HCT116 (cell line): ENCODE measurements around the gene KLHDC10. TPM values are rescaled to one million over a fixed set of nuclear protein-coding genes. Genes with fewer than 3 reads are reported as not detected.

Source experiments
- ATAC-seq: fragments of 200-7000 bp; cut with Tn5 transposase; 2 replicates; pipeline ENCODE4 v1.9.1; 2020; ENCODE audit warnings: mild to moderate bottlenecking, moderate library complexity
- BruUV-seq: library from RNA; stranded (reverse); fragments of 400-500 nt; replicated peaks from 2 replicates; lab custom pipeline; 2021; lab: Mats Ljungman, UMichigan
- CTCF ChIA-PET: fragments of 300-600 bp; sonication (Branson Sonifier 250); formaldehyde crosslinking; loops from one replicate; lab custom pipeline; 2021; ENCODE audit warnings: antibody characterized with exemption; lab: Charles Lee
- POLR2A ChIA-PET: fragments of 300-600, 350-600 bp; sonication (Branson Sonifier 250); formaldehyde crosslinking; loops from one replicate; lab custom pipeline; 2021; ENCODE audit warnings: antibody characterized with exemption; lab: Charles Lee
- RAD21 ChIA-PET, 2 experiments: fragments of 300-600 bp; sonication (Branson Sonifier 250); formaldehyde crosslinking; loops; one replicate each; lab custom pipeline; 2023; ENCODE audit warnings: low total read pairs in 2 of 2; ENCODE audit not compliant: uncharacterized antibody in 2 of 2, unreplicated experiment in 2 of 2, low non-redundant PET in 1 of 2; lab: Charles Lee
- DNase-seq: peaks from one replicate; pipeline ENCODE4 v3.0.0-alpha.2; 2010; ENCODE audit warnings: low read depth, low spot score
- H2AFZ ChIP-seq: fragments of 200-600 bp; shearing (Covaris generic), sonication (generic); 2 replicates; pipeline ENCODE4 v1.6.1; 2017; ENCODE audit warnings: low read depth, mixed run types, mixed read lengths, antibody characterized with exemption, low read length; ENCODE audit not compliant: poor library complexity, severe bottlenecking
- H3K27ac ChIP-seq: 2 replicates; pipeline ENCODE4 v1.5.1; 2012; ENCODE audit warnings: low read depth, low read length
- H3K27me3 ChIP-seq: fragments of 200-600 bp; sonication (generic); 2 replicates; pipeline ENCODE4 v1.6.1; 2016; ENCODE audit warnings: mixed run types, low read length, mixed read lengths; ENCODE audit not compliant: insufficient read depth
- H3K36me3 ChIP-seq, 2 experiments: fragments of 200-500 bp in 1 of 2; fragments of 200-600 bp in 1 of 2; sonication (Bioruptor generic) in 1 of 2; sonication (generic) in 1 of 2; 2 replicates each; pipeline versions ENCODE4 v1.5.1 to v1.6.1; 2014 to 2016; ENCODE audit warnings: low read length in 2 of 2, inconsistent platforms in 1 of 2, mixed read lengths in 1 of 2, mixed run types in 1 of 2; ENCODE audit not compliant: insufficient read depth in 2 of 2, control insufficient read depth in 1 of 2
- H3K4me1 ChIP-seq, 2 experiments: fragments of 200-600 bp in 1 of 2; sonication (generic) in 1 of 2; 2 replicates each; pipeline versions ENCODE4 v1.5.1 to v1.6.1; 2012 to 2017; ENCODE audit warnings: low read length in 2 of 2, inconsistent platforms in 1 of 2, mild to moderate bottlenecking in 1 of 2, mixed read lengths in 1 of 2, mixed run types in 1 of 2, moderate library complexity in 1 of 2; ENCODE audit not compliant: insufficient read depth in 2 of 2, control insufficient read depth in 1 of 2
- H3K4me2 ChIP-seq: fragments of 200-600 bp; sonication (generic); 2 replicates; pipeline ENCODE4 v1.6.1; 2017; ENCODE audit warnings: mixed run types, low read length, mixed read lengths
- H3K4me3 ChIP-seq, 2 experiments: fragments of 200-600 bp in 1 of 2; sonication (generic) in 1 of 2; replicated peaks in 1 of 2; 2 replicates each; pipeline ENCODE4 v1.5.1; 2011 to 2016; ENCODE audit warnings: low read length in 2 of 2, control low read depth in 1 of 2, low read depth in 1 of 2, mild to moderate bottlenecking in 1 of 2, mixed read lengths in 1 of 2, mixed run types in 1 of 2
- H3K79me2 ChIP-seq: fragments of 200-600 bp; sonication (generic); 2 replicates; pipeline ENCODE4 v1.6.1; 2017; ENCODE audit warnings: mild to moderate bottlenecking, mixed run types, low read length, moderate library complexity, mixed read lengths; ENCODE audit not compliant: insufficient read depth
- H3K9ac ChIP-seq: fragments of 200-600 bp; sonication (generic); 2 replicates; pipeline ENCODE4 v1.6.1; 2016; ENCODE audit warnings: low read length, mixed read lengths
- H3K9me2 ChIP-seq: fragments of 200-600 bp; sonication (generic), shearing (Covaris generic); 2 replicates; pipeline ENCODE4 v1.6.1; 2017; ENCODE audit warnings: mixed run types, mild to moderate bottlenecking, moderate library complexity; ENCODE audit not compliant: insufficient read depth
- H3K9me3 ChIP-seq, 2 experiments: fragments of 200-500 bp in 1 of 2; fragments of 200-600 bp in 1 of 2; sonication (Bioruptor generic) in 1 of 2; sonication (generic) in 1 of 2; 2 replicates each; pipeline ENCODE4 v1.6.1; 2014 to 2017; ENCODE audit warnings: low read length in 2 of 2, mixed read lengths in 2 of 2, inconsistent platforms in 1 of 2, low read depth in 1 of 2, mild to moderate bottlenecking in 1 of 2, mixed run types in 1 of 2, moderate library complexity in 1 of 2; ENCODE audit not compliant: control insufficient read depth in 1 of 2, insufficient read depth in 1 of 2
- H4K20me1 ChIP-seq: fragments of 200-600 bp; sonication (generic), shearing (Covaris generic); 2 replicates; pipeline ENCODE4 v1.6.1; 2017; ENCODE audit warnings: mixed run types, mild to moderate bottlenecking, moderate library complexity; ENCODE audit not compliant: insufficient read depth
- ATF3 ChIP-seq: IDR thresholded peaks from 2 replicates; pipeline ENCODE4 v1.6.1; 2012
- CBX3 ChIP-seq: IDR thresholded peaks from 2 replicates; pipeline ENCODE4 v1.6.1; 2012; ENCODE audit warnings: low read depth
- CEBPB ChIP-seq: IDR thresholded peaks from 2 replicates; pipeline ENCODE4 v1.6.1; 2012; ENCODE audit warnings: low read depth
- CTCF ChIP-seq, 3 experiments: fragments of 200-600 bp in 1 of 3; sonication (generic) in 1 of 3; IDR thresholded peaks in 2 of 3; conservative IDR thresholded peaks in 1 of 3; 2 replicates each; pipeline ENCODE4 v1.5.1; 2012 to 2017; ENCODE audit warnings: low read depth in 2 of 3, low read length in 2 of 3, antibody characterized with exemption in 1 of 3, borderline replicate concordance in 1 of 3, control low read depth in 1 of 3, mild to moderate bottlenecking in 1 of 3, mixed read lengths in 1 of 3, mixed run types in 1 of 3, moderate library complexity in 1 of 3; ENCODE audit not compliant: insufficient read depth in 1 of 3
- EGR1 ChIP-seq: IDR thresholded peaks from 2 replicates; pipeline ENCODE4 v1.6.1; 2012; ENCODE audit warnings: low read depth
- ELF1 ChIP-seq: IDR thresholded peaks from 2 replicates; pipeline ENCODE4 v1.6.1; 2012; ENCODE audit warnings: low read depth, borderline replicate concordance
- EZH2 ChIP-seq: fragments of 200-600 bp; sonication (generic); IDR thresholded peaks from 2 replicates; pipeline ENCODE4 v1.6.1; 2017; ENCODE audit warnings: antibody characterized with exemption, mixed run types
- EZH2phosphoT487 ChIP-seq: fragments of 200-600 bp; IDR thresholded peaks from 2 replicates; pipeline ENCODE4 v1.6.1; 2018; ENCODE audit warnings: antibody characterized with exemption, borderline replicate concordance
- JUND ChIP-seq: IDR thresholded peaks from 2 replicates; pipeline ENCODE4 v1.6.1; 2012
- POLR2AphosphoS5 ChIP-seq: IDR thresholded peaks from 2 replicates; pipeline ENCODE4 v1.6.1; 2011; ENCODE audit warnings: mild to moderate bottlenecking, low read depth, low read length, moderate library complexity
- SP1 ChIP-seq: IDR thresholded peaks from 2 replicates; pipeline ENCODE4 v1.6.1; 2012; ENCODE audit warnings: low read depth
- YY1 ChIP-seq: IDR thresholded peaks from 2 replicates; pipeline ENCODE4 v1.6.1; 2011; ENCODE audit warnings: low read length, low read depth, moderate library complexity, mild to moderate bottlenecking; ENCODE audit not compliant: insufficient replicate concordance; ENCODE audit errors: extremely low read depth
- ZFX ChIP-seq: fragments of 450-650 bp; IDR thresholded peaks from 2 replicates; pipeline ENCODE4 v1.6.1; 2017
- ZNF274 ChIP-seq: fragments of 200-500 bp; sonication (Bioruptor generic); IDR thresholded peaks from 2 replicates; pipeline ENCODE4 v1.6.1; 2014; ENCODE audit warnings: mild to moderate bottlenecking, low read depth, low read length, inconsistent platforms
- intact Hi-C: fragments of 100-400 bp; cut with micrococcal nuclease; formaldehyde crosslinking; loops from 2 replicates; pipeline ENCODE4 v1.10.0; 2022
- total RNA-seq: library from RNA; stranded (reverse); gene quantifications from one replicate; pipeline ENCODE4 v1.2.1, GENCODE V29; 2021; ENCODE audit not compliant: unreplicated experiment
- TF ChIP-seq, protein P1 (sequence below): IDR thresholded peaks from 2 replicates; pipeline ENCODE4 v1.6.1; 2012; ENCODE audit warnings: low read depth
- TF ChIP-seq, protein P2 (sequence below): IDR thresholded peaks from 2 replicates; pipeline ENCODE4 v1.6.1; 2011; ENCODE audit warnings: mild to moderate bottlenecking, low read length, moderate library complexity; ENCODE audit not compliant: insufficient replicate concordance; ENCODE audit errors: extremely low read depth

KLHDC10 gene
- total RNA-seq, 1 experiment from 2014 or later = 25.8 TPM

GRCh38 chr7:130032698-130033097, 37.6 kb upstream of the KLHDC10 start:
- POLR2A ChIA-PET = no interaction called here
- intact Hi-C loops = no loop called here

More at GRCh38 chr7:130032698-130033097, 37.6 kb upstream of the KLHDC10 start:
- H3K27ac ChIP-seq = no peak overlapping the region
- H3K9ac ChIP-seq = no peak overlapping the region
- no peak overlapping the region for H2AFZ ChIP-seq
- no peaks in the 10 kb centered on the region for H3K4me1 ChIP-seq
- H3K9me2 ChIP-seq = no peaks in the 10 kb centered on the region
- DNase-seq (no peak), ATAC-seq (no peak)
- H3K9me3 ChIP-seq = no peaks in the 10 kb centered on the region
- peaks cover 8 to 11% of the 10 kb centered on the region in 2 experiments; a peak in 3 of 4 replicates for H3K36me3 ChIP-seq
- no peaks in the 10 kb centered on the region for H3K79me2 ChIP-seq
- ChIA-PET CTCF (no interaction called here), RAD21 (no interaction called here)
- no TSS peak for BruUV-seq
- TF ChIP-seq, protein P1, sequence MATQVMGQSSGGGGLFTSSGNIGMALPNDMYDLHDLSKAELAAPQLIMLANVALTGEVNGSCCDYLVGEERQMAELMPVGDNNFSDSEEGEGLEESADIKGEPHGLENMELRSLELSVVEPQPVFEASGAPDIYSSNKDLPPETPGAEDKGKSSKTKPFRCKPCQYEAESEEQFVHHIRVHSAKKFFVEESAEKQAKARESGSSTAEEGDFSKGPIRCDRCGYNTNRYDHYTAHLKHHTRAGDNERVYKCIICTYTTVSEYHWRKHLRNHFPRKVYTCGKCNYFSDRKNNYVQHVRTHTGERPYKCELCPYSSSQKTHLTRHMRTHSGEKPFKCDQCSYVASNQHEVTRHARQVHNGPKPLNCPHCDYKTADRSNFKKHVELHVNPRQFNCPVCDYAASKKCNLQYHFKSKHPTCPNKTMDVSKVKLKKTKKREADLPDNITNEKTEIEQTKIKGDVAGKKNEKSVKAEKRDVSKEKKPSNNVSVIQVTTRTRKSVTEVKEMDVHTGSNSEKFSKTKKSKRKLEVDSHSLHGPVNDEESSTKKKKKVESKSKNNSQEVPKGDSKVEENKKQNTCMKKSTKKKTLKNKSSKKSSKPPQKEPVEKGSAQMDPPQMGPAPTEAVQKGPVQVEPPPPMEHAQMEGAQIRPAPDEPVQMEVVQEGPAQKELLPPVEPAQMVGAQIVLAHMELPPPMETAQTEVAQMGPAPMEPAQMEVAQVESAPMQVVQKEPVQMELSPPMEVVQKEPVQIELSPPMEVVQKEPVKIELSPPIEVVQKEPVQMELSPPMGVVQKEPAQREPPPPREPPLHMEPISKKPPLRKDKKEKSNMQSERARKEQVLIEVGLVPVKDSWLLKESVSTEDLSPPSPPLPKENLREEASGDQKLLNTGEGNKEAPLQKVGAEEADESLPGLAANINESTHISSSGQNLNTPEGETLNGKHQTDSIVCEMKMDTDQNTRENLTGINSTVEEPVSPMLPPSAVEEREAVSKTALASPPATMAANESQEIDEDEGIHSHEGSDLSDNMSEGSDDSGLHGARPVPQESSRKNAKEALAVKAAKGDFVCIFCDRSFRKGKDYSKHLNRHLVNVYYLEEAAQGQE = no peak
- no peak for TF ChIP-seq CBX3
- TF ChIP-seq YY1 = no peak
- TF ChIP-seq SP1 = no peak
- TF ChIP-seq JUND = no peak
- TF ChIP-seq CEBPB = no peak
- TF ChIP-seq, protein P2, sequence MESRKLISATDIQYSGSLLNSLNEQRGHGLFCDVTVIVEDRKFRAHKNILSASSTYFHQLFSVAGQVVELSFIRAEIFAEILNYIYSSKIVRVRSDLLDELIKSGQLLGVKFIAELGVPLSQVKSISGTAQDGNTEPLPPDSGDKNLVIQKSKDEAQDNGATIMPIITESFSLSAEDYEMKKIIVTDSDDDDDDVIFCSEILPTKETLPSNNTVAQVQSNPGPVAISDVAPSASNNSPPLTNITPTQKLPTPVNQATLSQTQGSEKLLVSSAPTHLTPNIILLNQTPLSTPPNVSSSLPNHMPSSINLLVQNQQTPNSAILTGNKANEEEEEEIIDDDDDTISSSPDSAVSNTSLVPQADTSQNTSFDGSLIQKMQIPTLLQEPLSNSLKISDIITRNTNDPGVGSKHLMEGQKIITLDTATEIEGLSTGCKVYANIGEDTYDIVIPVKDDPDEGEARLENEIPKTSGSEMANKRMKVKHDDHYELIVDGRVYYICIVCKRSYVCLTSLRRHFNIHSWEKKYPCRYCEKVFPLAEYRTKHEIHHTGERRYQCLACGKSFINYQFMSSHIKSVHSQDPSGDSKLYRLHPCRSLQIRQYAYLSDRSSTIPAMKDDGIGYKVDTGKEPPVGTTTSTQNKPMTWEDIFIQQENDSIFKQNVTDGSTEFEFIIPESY = no peak
- TF ChIP-seq EZH2 = no peak
- no peak for TF ChIP-seq CTCF (IDR thresholded peaks at IDR 0.05 in 2 of 3, conservative IDR thresholded peaks at IDR 0.05 in 1 of 3; ENCODE audit: borderline replicate concordance in 1 of 3, insufficient read depth in 1 of 3, low read depth in 2 of 3, low read length in 2 of 3)
- TF ChIP-seq EGR1 = no peak
- TF ChIP-seq ELF1 = no peak
- no peak for TF ChIP-seq EZH2phosphoT487
- no peak for TF ChIP-seq ZFX
- no peak for TF ChIP-seq POLR2AphosphoS5
- TF ChIP-seq ATF3 = no peak
- no peak for TF ChIP-seq ZNF274
- no peaks in the 10 kb centered on the region for H4K20me1 ChIP-seq
- no peak overlapping the region for H3K4me2 ChIP-seq
- no peak overlapping the region for H3K4me3 ChIP-seq
- no peaks in the 10 kb centered on the region for H3K27me3 ChIP-seq
